HepG2 (cell line): Measurements from ENCODE around the gene PFKM. TPM values are rescaled to one million over a fixed set of nuclear protein-coding genes. Genes with fewer than 3 reads are reported as not detected.

ENCODE experiments used
- ATF7 ChIP-seq, 2 experiments: fragments of 450-650 bp in 1 of 2; sonication (generic) in 1 of 2; formaldehyde crosslinking in 1 of 2; IDR thresholded peaks; 2 replicates each; pipeline versions ENCODE4 v1.4.0 to v1.6.1; 2016 to 2020; ENCODE audit warnings: antibody characterized with exemption in 1 of 2, mild to moderate bottlenecking in 1 of 2, missing genetic modification reagents in 1 of 2
- HINFP ChIP-seq: sonication (generic); formaldehyde crosslinking; IDR thresholded peaks from 2 replicates; pipeline ENCODE4 v1.4.0; 2020; ENCODE audit warnings: low read depth, mild to moderate bottlenecking, missing genetic modification reagents
- KLF11 ChIP-seq: IDR thresholded peaks from 2 replicates; pipeline ENCODE4 v1.6.1; 2016; ENCODE audit warnings: missing compliant biosample characterization
- POGZ ChIP-seq: sonication (generic); formaldehyde crosslinking; IDR thresholded peaks from 2 replicates; pipeline ENCODE4 v1.4.0; 2020; ENCODE audit warnings: mild to moderate bottlenecking, missing genetic modification reagents
- RARG ChIP-seq: sonication (generic); formaldehyde crosslinking; IDR thresholded peaks from 2 replicates; pipeline ENCODE4 v1.4.0; 2020; ENCODE audit warnings: low read depth, mild to moderate bottlenecking, missing genetic modification reagents
- SPEN ChIP-seq: sonication (generic); formaldehyde crosslinking; IDR thresholded peaks from 2 replicates; pipeline ENCODE4 v1.5.1; 2020; ENCODE audit warnings: low read depth, mild to moderate bottlenecking, missing genetic modification reagents
- TFE3 ChIP-seq: IDR thresholded peaks from 2 replicates; pipeline ENCODE4 v1.6.1; 2016
- ZNF510 ChIP-seq: sonication (generic); formaldehyde crosslinking; IDR thresholded peaks from 2 replicates; pipeline ENCODE4 v1.4.0; 2020; ENCODE audit warnings: low read depth, mild to moderate bottlenecking, missing genetic modification reagents
- ZNF670 ChIP-seq: sonication (generic); formaldehyde crosslinking; IDR thresholded peaks from 2 replicates; pipeline ENCODE4 v1.8.0; 2022; ENCODE audit warnings: mild to moderate bottlenecking, missing genetic modification reagents, borderline replicate concordance
- ZNF792 ChIP-seq: IDR thresholded peaks from 2 replicates; pipeline ENCODE4 v1.6.1; 2016
- polyA plus RNA-seq, 8 experiments: library from polyadenylated mRNA; depleted of rRNA in 3 of 8; stranded (reverse) in 7 of 8; unstranded in 1 of 8; fragments of >200 nt; fragmentation: Illumina TruSeq in 4 of 8; extraction: Trizol in 4 of 8; gene quantifications; 2 replicates each; pipeline versions ENCODE4 v1.2.1 to v1.2.3, GENCODE V29; 2011 to 2016; ENCODE audit warnings: low read depth in 4 of 8, missing spikeins in 1 of 8, mixed read lengths in 1 of 8; ENCODE audit not compliant: insufficient read depth in 1 of 8
- total RNA-seq, 5 experiments: library from RNA; depleted of rRNA; stranded (reverse); fragments of >200 nt; fragmentation: Illumina TruSeq; extraction: Trizol; gene quantifications; 2 replicates each; pipeline ENCODE4 v1.2.3, GENCODE V29; 2016; ENCODE audit warnings: low read depth in 1 of 5
- TF ChIP-seq, protein P1 (sequence below): IDR thresholded peaks from 2 replicates; pipeline ENCODE4 v1.6.1; 2016; ENCODE audit warnings: low read depth, missing genetic modification reagents, missing compliant biosample characterization
- TF ChIP-seq, protein P2 (sequence below): sonication (generic); formaldehyde crosslinking; IDR thresholded peaks from 2 replicates; pipeline ENCODE4 v1.4.0; 2020; ENCODE audit warnings: missing genetic modification reagents
- TF ChIP-seq, protein P3 (sequence below): sonication (generic); formaldehyde crosslinking; IDR thresholded peaks from 2 replicates; pipeline ENCODE4 v1.5.1; 2020; ENCODE audit warnings: missing genetic modification reagents, mild to moderate bottlenecking, borderline replicate concordance

Gene PFKM
- total and polyA plus RNA-seq, 2 of the 13 experiments (the other 11 are each of a cell fraction or from before 2014, with no cell fraction given): 1.9 to 2.4 TPM

GRCh38 chr12:48157018-48157888 lies 38.1 kb downstream of the PFKM start, which contains the start of gene ASB8 (continued):
- TF ChIP-seq, protein P1, sequence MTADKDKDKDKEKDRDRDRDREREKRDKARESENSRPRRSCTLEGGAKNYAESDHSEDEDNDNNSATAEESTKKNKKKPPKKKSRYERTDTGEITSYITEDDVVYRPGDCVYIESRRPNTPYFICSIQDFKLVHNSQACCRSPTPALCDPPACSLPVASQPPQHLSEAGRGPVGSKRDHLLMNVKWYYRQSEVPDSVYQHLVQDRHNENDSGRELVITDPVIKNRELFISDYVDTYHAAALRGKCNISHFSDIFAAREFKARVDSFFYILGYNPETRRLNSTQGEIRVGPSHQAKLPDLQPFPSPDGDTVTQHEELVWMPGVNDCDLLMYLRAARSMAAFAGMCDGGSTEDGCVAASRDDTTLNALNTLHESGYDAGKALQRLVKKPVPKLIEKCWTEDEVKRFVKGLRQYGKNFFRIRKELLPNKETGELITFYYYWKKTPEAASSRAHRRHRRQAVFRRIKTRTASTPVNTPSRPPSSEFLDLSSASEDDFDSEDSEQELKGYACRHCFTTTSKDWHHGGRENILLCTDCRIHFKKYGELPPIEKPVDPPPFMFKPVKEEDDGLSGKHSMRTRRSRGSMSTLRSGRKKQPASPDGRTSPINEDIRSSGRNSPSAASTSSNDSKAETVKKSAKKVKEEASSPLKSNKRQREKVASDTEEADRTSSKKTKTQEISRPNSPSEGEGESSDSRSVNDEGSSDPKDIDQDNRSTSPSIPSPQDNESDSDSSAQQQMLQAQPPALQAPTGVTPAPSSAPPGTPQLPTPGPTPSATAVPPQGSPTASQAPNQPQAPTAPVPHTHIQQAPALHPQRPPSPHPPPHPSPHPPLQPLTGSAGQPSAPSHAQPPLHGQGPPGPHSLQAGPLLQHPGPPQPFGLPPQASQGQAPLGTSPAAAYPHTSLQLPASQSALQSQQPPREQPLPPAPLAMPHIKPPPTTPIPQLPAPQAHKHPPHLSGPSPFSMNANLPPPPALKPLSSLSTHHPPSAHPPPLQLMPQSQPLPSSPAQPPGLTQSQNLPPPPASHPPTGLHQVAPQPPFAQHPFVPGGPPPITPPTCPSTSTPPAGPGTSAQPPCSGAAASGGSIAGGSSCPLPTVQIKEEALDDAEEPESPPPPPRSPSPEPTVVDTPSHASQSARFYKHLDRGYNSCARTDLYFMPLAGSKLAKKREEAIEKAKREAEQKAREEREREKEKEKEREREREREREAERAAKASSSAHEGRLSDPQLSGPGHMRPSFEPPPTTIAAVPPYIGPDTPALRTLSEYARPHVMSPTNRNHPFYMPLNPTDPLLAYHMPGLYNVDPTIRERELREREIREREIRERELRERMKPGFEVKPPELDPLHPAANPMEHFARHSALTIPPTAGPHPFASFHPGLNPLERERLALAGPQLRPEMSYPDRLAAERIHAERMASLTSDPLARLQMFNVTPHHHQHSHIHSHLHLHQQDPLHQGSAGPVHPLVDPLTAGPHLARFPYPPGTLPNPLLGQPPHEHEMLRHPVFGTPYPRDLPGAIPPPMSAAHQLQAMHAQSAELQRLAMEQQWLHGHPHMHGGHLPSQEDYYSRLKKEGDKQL (CRISPR knock-in tag): no peak
- TF ChIP-seq ZNF670 (CRISPR knock-in tag) (peak; percentile 93), HINFP (CRISPR knock-in tag) (peak; percentile 44; the same call in 1 of the 2 replicates), SPEN (CRISPR knock-in tag) (peak; percentile 61), ZNF792 (0 out of 2 replicates have a peak, but pooled peaks have one; percentile 26), RARG (CRISPR knock-in tag) (no peak), POGZ (CRISPR knock-in tag) (peak; percentile 79), KLF11 (CRISPR knock-in tag) (no peak; the same call in 1 of the 2 replicates), ZNF510 (CRISPR knock-in tag) (no peak), TFE3 (CRISPR knock-in tag) (no peak), ATF7 (IDR thresholded peaks at IDR 0.05) (no peak), ATF7 (CRISPR knock-in tag; IDR thresholded peaks at IDR 0.05) (peak; percentile 34; the same call in 1 of the 2 replicates)
- TF ChIP-seq, protein P2, sequence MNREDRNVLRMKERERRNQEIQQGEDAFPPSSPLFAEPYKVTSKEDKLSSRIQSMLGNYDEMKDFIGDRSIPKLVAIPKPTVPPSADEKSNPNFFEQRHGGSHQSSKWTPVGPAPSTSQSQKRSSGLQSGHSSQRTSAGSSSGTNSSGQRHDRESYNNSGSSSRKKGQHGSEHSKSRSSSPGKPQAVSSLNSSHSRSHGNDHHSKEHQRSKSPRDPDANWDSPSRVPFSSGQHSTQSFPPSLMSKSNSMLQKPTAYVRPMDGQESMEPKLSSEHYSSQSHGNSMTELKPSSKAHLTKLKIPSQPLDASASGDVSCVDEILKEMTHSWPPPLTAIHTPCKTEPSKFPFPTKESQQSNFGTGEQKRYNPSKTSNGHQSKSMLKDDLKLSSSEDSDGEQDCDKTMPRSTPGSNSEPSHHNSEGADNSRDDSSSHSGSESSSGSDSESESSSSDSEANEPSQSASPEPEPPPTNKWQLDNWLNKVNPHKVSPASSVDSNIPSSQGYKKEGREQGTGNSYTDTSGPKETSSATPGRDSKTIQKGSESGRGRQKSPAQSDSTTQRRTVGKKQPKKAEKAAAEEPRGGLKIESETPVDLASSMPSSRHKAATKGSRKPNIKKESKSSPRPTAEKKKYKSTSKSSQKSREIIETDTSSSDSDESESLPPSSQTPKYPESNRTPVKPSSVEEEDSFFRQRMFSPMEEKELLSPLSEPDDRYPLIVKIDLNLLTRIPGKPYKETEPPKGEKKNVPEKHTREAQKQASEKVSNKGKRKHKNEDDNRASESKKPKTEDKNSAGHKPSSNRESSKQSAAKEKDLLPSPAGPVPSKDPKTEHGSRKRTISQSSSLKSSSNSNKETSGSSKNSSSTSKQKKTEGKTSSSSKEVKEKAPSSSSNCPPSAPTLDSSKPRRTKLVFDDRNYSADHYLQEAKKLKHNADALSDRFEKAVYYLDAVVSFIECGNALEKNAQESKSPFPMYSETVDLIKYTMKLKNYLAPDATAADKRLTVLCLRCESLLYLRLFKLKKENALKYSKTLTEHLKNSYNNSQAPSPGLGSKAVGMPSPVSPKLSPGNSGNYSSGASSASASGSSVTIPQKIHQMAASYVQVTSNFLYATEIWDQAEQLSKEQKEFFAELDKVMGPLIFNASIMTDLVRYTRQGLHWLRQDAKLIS: no peak
- TF ChIP-seq, protein P3, sequence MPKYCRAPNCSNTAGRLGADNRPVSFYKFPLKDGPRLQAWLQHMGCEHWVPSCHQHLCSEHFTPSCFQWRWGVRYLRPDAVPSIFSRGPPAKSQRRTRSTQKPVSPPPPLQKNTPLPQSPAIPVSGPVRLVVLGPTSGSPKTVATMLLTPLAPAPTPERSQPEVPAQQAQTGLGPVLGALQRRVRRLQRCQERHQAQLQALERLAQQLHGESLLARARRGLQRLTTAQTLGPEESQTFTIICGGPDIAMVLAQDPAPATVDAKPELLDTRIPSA (CRISPR knock-in tag): no peak; the same call in 1 of the 2 replicates
